ENCODE measurements around the gene CC2D1A. TPM values are rescaled to one million over a fixed set of nuclear protein-coding genes. Genes with fewer than 3 reads are reported as not detected.

CC2D1A gene
- total RNA-seq, 2 experiments from 2014 or later, result 16.4 to 16.9 TPM

DNA sequence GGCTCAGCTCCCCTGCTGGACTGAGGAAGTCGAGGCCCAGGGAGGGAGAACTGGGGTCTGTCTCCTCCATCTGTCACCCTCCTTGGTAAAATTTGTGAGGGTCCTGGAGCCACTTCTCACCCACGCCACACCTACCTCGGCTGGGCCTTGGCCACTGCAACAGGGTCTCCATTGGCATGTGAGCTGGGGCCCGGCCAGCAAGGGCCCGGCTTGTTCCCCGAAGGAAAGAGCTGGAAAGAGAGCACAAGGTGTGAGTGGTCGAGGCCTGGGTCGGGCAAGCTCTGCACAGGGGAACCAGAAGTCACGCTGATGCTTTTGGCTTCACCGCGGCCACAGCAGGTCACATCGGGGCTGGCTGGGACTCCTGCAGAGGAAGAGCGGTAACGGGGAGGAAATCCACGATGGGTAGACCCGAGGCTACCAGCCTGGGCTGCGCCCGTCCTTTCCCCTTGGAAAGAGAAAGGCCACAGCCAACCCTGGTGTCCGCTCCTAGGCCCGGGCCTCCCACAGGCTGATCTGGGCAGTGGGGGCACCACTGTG, 20.1 kb upstream of the CC2D1A start:
- peaks cover 62% of the 10 kb centered on the region for H3K4me1 ChIP-seq (ENCODE audit: insufficient read depth, low read length)
- no peak overlapping the region for H3K4me3 ChIP-seq (ENCODE audit: low read length)
- H3K9me3 ChIP-seq (ENCODE audit: control insufficient read depth in 1 of 2, insufficient read depth in 1 of 2, low read length in 2 of 2), result no peaks in the 10 kb centered on the region
- ChIA-PET CTCF (interaction anchor here (1.0 to 1.1 kb wide), 2 partner anchors 197 to 251 kb away, joined by 3 to 4 read pairs; partner anchors contain the start of gene ASF1B), POLR2A (no interaction called here)
- H3K27me3 ChIP-seq (ENCODE audit: control insufficient read depth in 1 of 2, insufficient read depth in 2 of 2, low read length in 2 of 2), result no peaks in the 10 kb centered on the region
- no peaks in the 10 kb centered on the region for H3K27me3 Mint-ChIP-seq
- H3K36me3 Mint-ChIP-seq (ENCODE audit: low read depth), result no peaks in the 10 kb centered on the region
- intact Hi-C loops (cut with DNase I, micrococcal nuclease), result loop anchor here (5.0 to 10.0 kb wide), 2 partner anchors 46 to 589 kb away; partner anchors contain the start of gene PTGER1 (in 1 of the 2)
- peak in 1 of 14 experiments; percentile 27 for DNase-seq
- H3K4me1 Mint-ChIP-seq (ENCODE audit: low read depth), result peaks cover 29% of the 10 kb centered on the region
- no peak overlapping the region for H3K27ac ChIP-seq (ENCODE audit: low read depth in 1 of 2, low read length in 2 of 2)
- H3K27ac Mint-ChIP-seq, result no peak overlapping the region
- no peak for TF ChIP-seq CTCF (IDR thresholded peaks at IDR 0.05)
- no peaks in the 10 kb centered on the region for H3K36me3 ChIP-seq (ENCODE audit: insufficient read depth, low read length)
- ATAC-seq (ENCODE audit: poor library complexity), result no peak
- H3K9me3 Mint-ChIP-seq, result no peaks in the 10 kb centered on the region
- no peak overlapping the region for H3K4me3 Mint-ChIP-seq

GRCh38 chr19:13887018-13887436, 19.0 kb upstream of the CC2D1A start:
- ChIA-PET POLR2A (no interaction called here), CTCF (interaction anchor here (0.6 to 1.1 kb wide), 2 partner anchors 161 to 171 kb away, joined by 3 to 5 read pairs; no protein-coding TSS in a partner anchor)
- no peak overlapping the region for H3K27ac ChIP-seq (ENCODE audit: low read depth in 1 of 2, low read length in 2 of 2)
- no peaks in the 10 kb centered on the region for H3K27me3 ChIP-seq (ENCODE audit: control insufficient read depth in 1 of 2, insufficient read depth in 2 of 2, low read length in 2 of 2)
- intact Hi-C loops (cut with DNase I, micrococcal nuclease), result loop anchor here (5.0 to 10.0 kb wide), 2 partner anchors 45 to 588 kb away; partner anchors contain the start of gene PTGER1 (in 1 of the 2)
- H3K36me3 ChIP-seq (ENCODE audit: insufficient read depth, low read length), result no peaks in the 10 kb centered on the region
- peak in 3 of 14 experiments; percentile 61 to 82 (median 71) for DNase-seq
- H3K4me3 ChIP-seq (ENCODE audit: low read length), result no peak overlapping the region
- H3K4me1 ChIP-seq (ENCODE audit: insufficient read depth, low read length), result peaks cover 51% of the 10 kb centered on the region
- peak; percentile 71 for ATAC-seq (ENCODE audit: poor library complexity)
- TF ChIP-seq CTCF (IDR thresholded peaks at IDR 0.05), result no peak
- no peaks in the 10 kb centered on the region for H3K9me3 ChIP-seq (ENCODE audit: control insufficient read depth in 1 of 2, insufficient read depth in 1 of 2, low read length in 2 of 2)
- Mint-ChIP-seq H3K27ac (no peak overlapping the region), H3K36me3 (ENCODE audit: low read depth) (no peaks in the 10 kb centered on the region), H3K9me3 (no peaks in the 10 kb centered on the region), H3K4me1 (ENCODE audit: low read depth) (peaks cover 18% of the 10 kb centered on the region), H3K4me3 (no peak overlapping the region), H3K27me3 (no peaks in the 10 kb centered on the region)

DNA sequence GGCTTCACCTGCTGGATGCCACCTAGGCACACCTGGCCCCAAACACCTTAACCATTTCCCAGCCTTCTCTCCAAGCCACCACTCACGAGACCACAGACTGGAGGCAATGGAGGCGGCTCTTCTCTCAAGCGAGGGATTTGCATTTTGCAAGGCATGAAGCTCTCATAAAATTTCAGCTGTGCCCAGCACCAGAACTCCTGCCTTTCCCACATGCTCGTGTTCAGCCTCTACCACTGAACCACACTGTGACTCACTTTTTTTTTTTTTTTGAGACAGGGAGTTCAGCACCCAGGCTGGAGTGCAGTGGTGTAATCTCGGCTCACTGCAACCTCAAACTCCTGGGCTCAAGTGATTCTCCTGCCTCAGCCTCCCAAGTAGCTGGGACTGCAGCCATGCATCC, 18.5 kb upstream of the CC2D1A start:
- Histone ChIP-seq H3K9me3 (ENCODE audit: control insufficient read depth in 1 of 2, insufficient read depth in 1 of 2, low read length in 2 of 2) (no peaks in the 10 kb centered on the region), H3K4me1 (ENCODE audit: insufficient read depth, low read length) (peaks cover 46% of the 10 kb centered on the region), H3K4me3 (ENCODE audit: low read length) (no peak overlapping the region), H3K36me3 (ENCODE audit: insufficient read depth, low read length) (no peaks in the 10 kb centered on the region), H3K27me3 (ENCODE audit: control insufficient read depth in 1 of 2, insufficient read depth in 2 of 2, low read length in 2 of 2) (no peaks in the 10 kb centered on the region), H3K27ac (ENCODE audit: low read depth in 1 of 2, low read length in 2 of 2) (no peak overlapping the region)
- H3K27me3 Mint-ChIP-seq, result no peaks in the 10 kb centered on the region
- H3K4me1 Mint-ChIP-seq (ENCODE audit: low read depth), result peaks cover 13% of the 10 kb centered on the region
- no peaks in the 10 kb centered on the region for H3K36me3 Mint-ChIP-seq (ENCODE audit: low read depth)
- ATAC-seq (ENCODE audit: poor library complexity) (peak; percentile 37), DNase-seq (peak in 1 of 14 experiments; percentile 30)
- no peaks in the 10 kb centered on the region for H3K9me3 Mint-ChIP-seq
- POLR2A ChIA-PET, result no interaction called here
- CTCF ChIA-PET, result interaction anchor here (1.1 kb wide), 1 partner anchor 161 kb away, joined by 5 read pairs; no protein-coding TSS in a partner anchor
- intact Hi-C loops (cut with DNase I, micrococcal nuclease), result loop anchor here (5.0 to 10.0 kb wide), 2 partner anchors 45 to 587 kb away; partner anchors contain the start of gene PTGER1 (in 1 of the 2)
- no peak overlapping the region for H3K27ac Mint-ChIP-seq
- TF ChIP-seq CTCF (IDR thresholded peaks at IDR 0.05), result no peak
- no peak overlapping the region for H3K4me3 Mint-ChIP-seq
